Astrocyte of the cerebellum (primary cell): ENCODE results near the gene HEXB.

Experiments
- DNase-seq: peaks from one replicate; pipeline ENCODE4 v3.0.0-alpha.2; 2011; ENCODE audit warnings: low read depth
- H3K4me3 ChIP-seq: 2 replicates; pipeline ENCODE4 v1.5.1; 2011; ENCODE audit warnings: mild to moderate bottlenecking, low read depth, low read length, moderate library complexity
- in situ Hi-C: cut with HindIII; loops from 2 replicates; pipeline ENCODE4 v1.10.0; 2017; ENCODE audit warnings: low sequenced_read_pairs
- TF ChIP-seq, protein P1 (sequence below): IDR thresholded peaks from 2 replicates; pipeline ENCODE4 v1.5.1; 2012; ENCODE audit warnings: low read length, low read depth, moderate library complexity, mild to moderate bottlenecking; ENCODE audit errors: missing control alignments

HEXB gene

DNA sequence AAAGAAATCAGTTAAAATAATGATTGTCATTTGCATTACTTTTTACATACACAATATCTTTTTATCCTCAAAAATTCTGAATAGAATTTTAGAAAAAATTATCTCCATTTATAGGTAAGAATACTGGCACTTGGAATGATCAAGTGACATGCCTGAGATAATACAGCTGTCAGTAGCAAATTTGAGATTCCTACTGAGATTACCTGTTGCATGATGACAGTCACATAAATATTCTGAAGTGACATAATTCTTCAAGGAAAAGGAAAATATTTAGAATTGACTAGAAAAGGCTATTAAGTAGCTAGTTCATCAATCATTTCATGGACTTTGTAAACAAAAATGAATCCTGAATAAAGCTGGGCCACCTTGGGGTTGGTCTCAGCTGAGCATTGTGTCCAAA is 29.3 kb upstream of the HEXB start:
- no peak overlapping the region for H3K4me3 ChIP-seq
- no peak for DNase-seq
- TF ChIP-seq, protein P1, sequence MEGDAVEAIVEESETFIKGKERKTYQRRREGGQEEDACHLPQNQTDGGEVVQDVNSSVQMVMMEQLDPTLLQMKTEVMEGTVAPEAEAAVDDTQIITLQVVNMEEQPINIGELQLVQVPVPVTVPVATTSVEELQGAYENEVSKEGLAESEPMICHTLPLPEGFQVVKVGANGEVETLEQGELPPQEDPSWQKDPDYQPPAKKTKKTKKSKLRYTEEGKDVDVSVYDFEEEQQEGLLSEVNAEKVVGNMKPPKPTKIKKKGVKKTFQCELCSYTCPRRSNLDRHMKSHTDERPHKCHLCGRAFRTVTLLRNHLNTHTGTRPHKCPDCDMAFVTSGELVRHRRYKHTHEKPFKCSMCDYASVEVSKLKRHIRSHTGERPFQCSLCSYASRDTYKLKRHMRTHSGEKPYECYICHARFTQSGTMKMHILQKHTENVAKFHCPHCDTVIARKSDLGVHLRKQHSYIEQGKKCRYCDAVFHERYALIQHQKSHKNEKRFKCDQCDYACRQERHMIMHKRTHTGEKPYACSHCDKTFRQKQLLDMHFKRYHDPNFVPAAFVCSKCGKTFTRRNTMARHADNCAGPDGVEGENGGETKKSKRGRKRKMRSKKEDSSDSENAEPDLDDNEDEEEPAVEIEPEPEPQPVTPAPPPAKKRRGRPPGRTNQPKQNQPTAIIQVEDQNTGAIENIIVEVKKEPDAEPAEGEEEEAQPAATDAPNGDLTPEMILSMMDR: no peak
- in situ Hi-C loops: loop anchor here (10.0 to 25.0 kb wide), 2 partner anchors 741 to 1068 kb away; no protein-coding TSS in a partner anchor

DNA sequence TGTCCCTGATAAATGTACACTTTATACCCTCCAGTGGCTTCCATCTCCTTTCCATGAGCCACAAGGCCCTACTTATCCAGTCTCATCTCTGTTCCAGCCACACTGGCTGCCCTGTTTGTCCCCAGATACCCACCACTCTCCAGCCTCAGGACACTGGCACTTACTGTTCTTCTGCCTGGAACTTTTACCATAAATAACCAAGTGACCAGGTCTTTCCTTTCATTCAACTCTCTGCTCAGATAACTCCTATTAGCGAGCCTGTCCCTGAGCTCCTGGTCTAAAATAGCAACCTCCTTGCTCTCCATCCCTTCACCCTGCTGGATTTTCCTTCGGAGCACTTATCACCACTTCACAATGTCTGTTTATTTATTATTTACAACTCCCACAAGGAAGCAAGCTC is 27.9 kb upstream of the HEXB start:
- in situ Hi-C loops: loop anchor here (10.0 to 25.0 kb wide), 2 partner anchors 742 to 1070 kb away; no protein-coding TSS in a partner anchor
- H3K4me3 ChIP-seq: no peak overlapping the region
- no peak for DNase-seq
- TF ChIP-seq, protein P1: no peak

DNA sequence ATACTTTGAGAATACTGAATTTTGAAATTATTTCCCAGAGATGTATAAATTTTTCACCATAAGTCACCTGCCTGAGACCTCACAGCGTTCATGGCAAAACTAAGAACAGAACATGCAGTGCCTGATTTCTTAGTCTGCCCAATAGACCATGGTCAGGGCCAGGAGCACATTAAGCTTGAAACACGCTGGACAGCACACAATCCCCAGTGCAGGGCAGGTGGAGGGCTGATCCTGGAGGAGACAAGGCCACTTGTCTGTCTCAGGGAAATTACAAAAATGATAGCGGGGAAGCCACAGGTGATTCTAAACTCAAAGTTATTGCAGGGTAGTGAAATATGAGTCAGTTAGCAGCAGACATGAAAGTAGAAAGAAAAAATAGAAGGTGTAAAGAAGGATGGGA is 25.9 kb upstream of the HEXB start:
- no peak for DNase-seq
- no peak overlapping the region for H3K4me3 ChIP-seq
- in situ Hi-C loops: loop anchor here (10.0 to 25.0 kb wide), 2 partner anchors 744 to 1072 kb away; no protein-coding TSS in a partner anchor
- TF ChIP-seq, protein P1: no peak

DNA sequence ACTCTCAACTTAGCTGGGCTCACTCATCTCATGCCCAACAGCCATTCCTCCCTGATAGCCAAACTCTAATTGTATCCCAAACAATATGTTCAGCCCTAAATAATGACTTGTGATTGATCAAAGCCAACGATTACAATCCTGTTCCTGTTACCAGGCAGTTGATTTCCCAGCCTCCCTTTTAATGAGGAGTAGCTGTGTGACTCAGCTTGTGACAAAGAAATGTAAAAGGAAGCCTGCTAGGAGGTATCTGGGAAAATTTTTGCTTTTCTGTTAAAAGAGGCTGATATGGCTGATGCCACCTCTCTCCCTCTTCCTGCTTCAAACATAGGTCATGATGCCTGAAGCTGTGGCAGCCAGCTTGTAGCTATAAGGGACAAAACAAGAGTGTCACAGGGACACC is 24.9 kb upstream of the HEXB start:
- in situ Hi-C loops: loop anchor here (25.0 kb wide), 1 partner anchor 1073 kb away; no protein-coding TSS in a partner anchor
- no peak for DNase-seq
- no peak overlapping the region for H3K4me3 ChIP-seq
- TF ChIP-seq, protein P1: no peak

DNA sequence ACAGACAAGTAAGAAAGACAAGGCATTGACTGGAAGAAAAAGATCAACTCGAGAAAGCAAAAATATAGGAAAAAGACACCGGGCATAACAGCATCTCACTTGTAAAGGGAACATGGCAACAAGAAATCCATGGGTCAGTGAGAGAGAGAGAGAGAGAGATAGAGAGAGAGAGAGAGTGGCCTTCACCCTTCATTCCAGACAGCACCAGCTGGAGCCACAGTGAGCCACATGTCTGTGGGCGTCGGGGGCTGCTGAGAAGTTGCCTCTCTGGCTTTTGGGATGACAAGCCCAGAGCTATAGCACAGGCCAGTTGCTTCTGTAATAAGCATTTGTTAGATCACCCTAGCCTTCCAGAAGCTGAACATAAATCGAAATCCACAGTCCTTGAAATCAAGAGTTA is 24.2 kb upstream of the HEXB start:
- TF ChIP-seq, protein P1: no peak
- no peak for DNase-seq
- in situ Hi-C loops: loop anchor here (25.0 kb wide), 1 partner anchor 1074 kb away; no protein-coding TSS in a partner anchor
- no peak overlapping the region for H3K4me3 ChIP-seq

DNA sequence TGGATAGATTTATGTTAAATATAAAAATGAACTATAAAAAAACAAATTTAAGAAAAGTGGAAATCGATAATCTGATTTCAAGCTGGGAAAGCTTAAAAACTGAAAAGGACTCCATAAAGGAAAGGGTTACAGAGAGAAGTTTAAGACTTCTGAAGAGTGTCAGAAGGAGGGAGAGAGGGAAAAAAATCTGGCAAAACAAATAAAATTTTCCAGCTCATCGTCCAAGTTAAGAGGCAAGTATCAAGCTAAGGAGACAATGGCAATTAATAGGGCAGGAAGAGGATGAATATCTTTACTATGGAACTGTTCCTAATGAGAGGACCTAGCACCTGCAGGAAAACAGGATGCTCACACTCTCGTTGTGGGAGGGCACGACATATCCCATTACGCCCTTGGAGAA is 20.5 kb upstream of the HEXB start:
- no peak overlapping the region for H3K4me3 ChIP-seq
- in situ Hi-C loops: loop anchor here (25.0 kb wide), 1 partner anchor 1077 kb away; no protein-coding TSS in a partner anchor
- TF ChIP-seq, protein P1: no peak
- DNase-seq: no peak
